Loucy (cell line): ENCODE measurements around the gene MYOC.

Source experiments
- CTCF ChIP-seq: fragments of 200-600 bp; sonication (generic); conservative IDR thresholded peaks from 2 replicates; pipeline ENCODE4 v1.5.1; 2014; ENCODE audit warnings: mild to moderate bottlenecking, antibody characterized with exemption, low read length
- EZH2phosphoT487 ChIP-seq: fragments of 200-600 bp; IDR thresholded peaks from 2 replicates; pipeline ENCODE4 v1.6.1; 2018; ENCODE audit warnings: antibody characterized with exemption, mild to moderate bottlenecking, moderate library complexity, borderline replicate concordance

- TF ChIP-seq CTCF (no peak), EZH2phosphoT487 (no peak)
Observed at GRCh38 chr1:171596705-171597104, 55.8 kb downstream of the MYOC start.
